GM12801 (cell line): ENCODE measurements around the gene POMT1.

ENCODE experiments used
- TF ChIP-seq, protein P1 (sequence below): IDR thresholded peaks from one replicate; pipeline ENCODE4 v1.5.1; 2011; ENCODE audit warnings: control low read depth; ENCODE audit not compliant: insufficient read length; ENCODE audit errors: extremely low read depth

POMT1 gene

DNA sequence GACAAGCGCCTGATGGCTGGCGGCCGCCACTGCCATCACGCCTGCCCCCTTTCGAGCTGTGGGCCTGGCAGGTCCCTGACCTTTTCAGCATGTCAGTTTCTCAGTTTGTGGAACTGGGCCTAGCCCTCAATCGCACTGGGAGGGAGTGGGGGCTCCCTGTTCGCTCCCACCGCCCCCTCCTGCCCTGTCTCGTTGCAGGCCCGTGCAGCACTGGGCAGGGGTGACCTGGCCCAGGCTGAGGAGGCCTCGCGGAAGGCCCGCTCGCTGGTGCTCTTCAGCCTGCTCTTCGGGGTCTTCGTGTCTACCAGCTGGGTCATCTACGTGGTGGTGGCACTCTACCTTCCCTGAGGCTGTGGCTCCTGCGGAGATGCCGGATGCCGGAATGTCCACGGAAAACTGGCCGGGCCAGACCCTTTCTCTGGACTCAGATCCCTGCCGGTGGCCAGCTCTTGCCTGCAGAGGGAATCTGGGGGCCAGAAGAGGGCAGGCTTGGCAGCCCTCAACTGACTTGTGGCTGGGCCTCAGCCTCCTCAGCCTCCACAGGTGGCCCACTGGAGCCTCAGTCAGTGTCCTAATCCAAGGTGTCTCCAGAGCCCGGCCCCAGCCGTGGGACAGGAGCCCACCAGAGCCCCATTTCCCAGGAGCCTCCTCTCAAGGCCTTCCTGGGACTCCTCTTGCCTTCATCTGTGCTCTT, 55.3 kb downstream of the POMT1 start:
- TF ChIP-seq, protein P1, sequence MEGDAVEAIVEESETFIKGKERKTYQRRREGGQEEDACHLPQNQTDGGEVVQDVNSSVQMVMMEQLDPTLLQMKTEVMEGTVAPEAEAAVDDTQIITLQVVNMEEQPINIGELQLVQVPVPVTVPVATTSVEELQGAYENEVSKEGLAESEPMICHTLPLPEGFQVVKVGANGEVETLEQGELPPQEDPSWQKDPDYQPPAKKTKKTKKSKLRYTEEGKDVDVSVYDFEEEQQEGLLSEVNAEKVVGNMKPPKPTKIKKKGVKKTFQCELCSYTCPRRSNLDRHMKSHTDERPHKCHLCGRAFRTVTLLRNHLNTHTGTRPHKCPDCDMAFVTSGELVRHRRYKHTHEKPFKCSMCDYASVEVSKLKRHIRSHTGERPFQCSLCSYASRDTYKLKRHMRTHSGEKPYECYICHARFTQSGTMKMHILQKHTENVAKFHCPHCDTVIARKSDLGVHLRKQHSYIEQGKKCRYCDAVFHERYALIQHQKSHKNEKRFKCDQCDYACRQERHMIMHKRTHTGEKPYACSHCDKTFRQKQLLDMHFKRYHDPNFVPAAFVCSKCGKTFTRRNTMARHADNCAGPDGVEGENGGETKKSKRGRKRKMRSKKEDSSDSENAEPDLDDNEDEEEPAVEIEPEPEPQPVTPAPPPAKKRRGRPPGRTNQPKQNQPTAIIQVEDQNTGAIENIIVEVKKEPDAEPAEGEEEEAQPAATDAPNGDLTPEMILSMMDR = no peak

DNA sequence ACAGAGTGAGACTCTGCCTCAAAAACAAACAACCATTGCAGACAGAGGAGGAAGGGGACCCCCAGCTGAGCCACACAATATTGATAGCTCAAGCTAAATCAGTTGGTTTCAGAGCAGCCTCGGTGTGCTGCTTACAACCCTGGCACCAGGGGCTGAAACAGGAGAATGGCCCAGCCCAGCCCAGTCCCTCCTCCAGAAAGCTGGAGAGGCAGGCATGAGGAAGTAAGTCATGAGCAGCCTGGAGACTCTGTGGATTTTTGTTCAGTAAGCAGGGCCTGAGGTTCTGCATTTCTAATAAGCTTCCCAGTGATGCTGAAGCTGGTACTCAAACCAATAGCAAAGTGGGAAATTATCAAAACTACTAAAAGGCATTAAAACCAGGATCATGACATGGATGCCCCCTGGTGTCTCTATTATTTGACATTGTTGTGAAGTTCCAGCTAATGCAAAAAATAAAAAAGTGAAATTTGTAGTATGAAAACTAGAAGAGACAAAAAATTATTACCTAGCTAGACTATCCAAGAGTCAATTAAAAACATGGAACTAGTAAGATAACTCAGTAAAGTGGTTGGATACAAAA, 56.8 kb downstream of the POMT1 start:
- TF ChIP-seq, protein P1 = no peak

DNA sequence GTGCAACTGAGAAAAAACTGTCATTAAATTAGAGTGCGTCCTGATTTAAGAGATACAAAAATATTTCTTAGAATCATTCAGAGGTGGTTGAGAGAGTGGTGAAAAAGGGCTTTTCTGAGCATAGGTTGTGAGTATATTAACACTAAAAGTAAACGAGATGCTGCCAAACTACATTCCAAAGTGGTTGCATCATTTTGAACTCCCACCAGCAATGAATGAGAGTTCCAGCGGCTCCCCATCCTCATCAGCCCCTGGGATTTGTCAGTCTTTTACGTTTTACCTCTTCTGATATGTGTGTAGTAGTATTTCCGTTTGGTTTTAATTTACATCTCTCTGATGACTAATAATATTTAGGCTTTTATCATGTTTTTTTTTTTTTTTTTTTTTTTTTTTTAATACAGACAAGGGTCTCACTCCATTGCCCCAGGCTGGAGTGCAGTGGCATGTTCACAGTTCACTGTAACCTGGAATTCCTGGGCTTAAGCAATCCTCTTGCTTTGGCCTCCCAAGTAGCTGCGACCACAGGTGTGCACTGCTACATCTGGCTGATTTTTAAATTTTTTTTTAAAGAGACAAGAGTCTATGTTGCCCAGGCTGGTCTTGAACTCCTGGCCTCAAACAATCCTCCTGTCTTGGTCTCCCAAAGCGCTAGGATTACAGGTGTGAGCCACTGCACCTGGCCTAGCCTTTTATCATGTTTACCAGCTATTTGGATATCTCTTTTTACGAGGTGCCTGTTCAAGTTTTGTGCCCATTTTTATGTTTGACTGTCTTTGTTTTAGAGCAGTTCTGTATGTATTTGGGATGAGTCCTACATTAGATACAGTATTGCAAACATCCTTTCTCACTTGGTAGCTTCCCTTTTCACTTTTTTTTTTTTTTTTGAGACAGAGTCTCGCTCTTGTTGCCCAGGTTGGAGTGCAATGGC, 59.6 kb downstream of the POMT1 start:
- TF ChIP-seq, protein P1 = no peak

DNA sequence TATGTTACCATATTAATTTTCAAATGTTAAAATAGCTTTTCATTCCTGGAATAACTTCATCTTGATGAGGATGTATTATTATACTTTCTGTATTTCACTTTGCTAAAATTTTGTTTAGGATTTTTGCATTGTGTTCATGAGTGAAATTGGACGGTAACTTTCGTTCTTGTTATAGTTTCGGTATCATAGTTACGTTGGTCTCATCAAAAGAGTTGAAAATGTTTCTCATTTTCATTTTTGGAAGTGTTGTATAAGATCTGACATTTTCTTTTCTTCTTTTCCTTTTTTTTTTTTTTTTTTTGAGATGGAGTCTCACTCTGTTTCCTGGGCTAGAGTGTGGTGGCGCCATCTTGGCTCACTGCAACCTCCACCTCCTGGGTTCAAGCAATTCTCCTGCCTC, 62.7 kb downstream of the POMT1 start:
- TF ChIP-seq, protein P1 = no peak

DNA sequence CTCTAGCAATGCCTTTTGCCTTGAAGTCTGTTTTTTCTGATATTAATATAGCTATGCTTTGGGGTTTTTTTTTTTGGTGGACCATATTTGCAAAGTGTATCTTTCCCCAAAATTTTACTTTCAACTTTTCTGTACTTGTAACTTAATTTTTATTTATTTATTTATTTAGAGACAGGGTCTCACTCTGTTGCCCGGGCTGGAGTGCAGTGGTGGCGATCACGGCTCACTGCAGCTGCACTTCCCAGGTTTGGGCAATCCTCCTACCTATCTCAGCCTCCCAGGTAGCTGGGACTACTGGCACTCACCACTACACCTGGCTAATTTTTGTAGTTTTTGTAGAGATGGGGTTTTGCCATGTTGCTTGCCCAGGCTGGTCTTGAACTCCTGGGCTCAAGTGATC, 63.4 kb downstream of the POMT1 start:
- TF ChIP-seq, protein P1 = no peak

DNA sequence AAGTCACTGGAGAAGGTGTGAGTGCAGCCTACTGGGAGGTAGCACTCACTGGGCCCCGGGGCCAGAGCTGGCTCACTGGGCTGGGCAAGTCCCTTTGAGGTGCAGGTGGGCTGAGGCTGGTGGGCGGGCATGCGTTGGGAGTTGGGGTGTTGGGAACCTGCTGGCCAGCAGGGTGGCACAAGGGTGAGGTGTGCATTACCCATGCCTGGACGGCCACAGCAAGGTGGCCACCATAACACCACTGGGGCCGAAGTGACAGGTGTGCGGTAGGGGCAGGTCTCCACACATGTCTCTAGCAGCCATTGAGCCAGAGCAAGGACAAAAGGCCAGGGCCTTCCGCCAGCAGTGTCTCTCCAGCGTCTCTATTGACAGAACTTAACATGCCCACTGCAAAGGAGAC, 65.2 kb downstream of the POMT1 start:
- TF ChIP-seq, protein P1 = no peak
